DND-41 (cell line): ENCODE data around the gene TRIM2.
A peak's percentile ranks its signal among the peaks of the same experiment; 100 is the strongest.

Experiments
- ATAC-seq: fragments of 200-7000 bp; cut with Tn5 transposase; 3 replicates; pipeline ENCODE4 v1.9.1; 2021; ENCODE audit warnings: low read depth; ENCODE audit not compliant: insufficient read depth
- DNase-seq: peaks from one replicate; pipeline ENCODE4 v3.0.0-alpha.2; 2020
- H2AFZ ChIP-seq: 2 replicates; pipeline ENCODE4 v1.6.0; 2012; ENCODE audit warnings: low read depth, low read length
- H3K27ac ChIP-seq: 2 replicates; pipeline ENCODE4 v1.5.1; 2012; ENCODE audit warnings: low read length, inconsistent platforms
- H3K27me3 ChIP-seq: fragments of 200-600 bp; sonication (generic); 2 replicates; pipeline ENCODE4 v1.6.0; 2012; ENCODE audit warnings: low read length, mild to moderate bottlenecking, inconsistent platforms; ENCODE audit not compliant: insufficient read depth, poor library complexity
- H3K36me3 ChIP-seq: 2 replicates; pipeline ENCODE4 v1.5.1; 2012; ENCODE audit warnings: low read length, inconsistent platforms; ENCODE audit not compliant: insufficient read depth
- H3K4me1 ChIP-seq: 2 replicates; pipeline ENCODE4 v1.5.1; 2012; ENCODE audit warnings: mild to moderate bottlenecking, low read length; ENCODE audit not compliant: insufficient read depth
- H3K4me2 ChIP-seq: 2 replicates; pipeline ENCODE4 v1.6.0; 2012; ENCODE audit warnings: mild to moderate bottlenecking, moderate library complexity, low read length, inconsistent platforms; ENCODE audit not compliant: insufficient read depth
- H3K4me3 ChIP-seq, 2 experiments: fragments of 200-600 bp in 1 of 2; shearing (Covaris generic) in 1 of 2; 2 replicates each; pipeline ENCODE4 v1.5.1; 2012 to 2016; ENCODE audit warnings: inconsistent platforms in 2 of 2, low read length in 2 of 2, mild to moderate bottlenecking in 2 of 2, low read depth in 1 of 2, moderate library complexity in 1 of 2
- H3K79me2 ChIP-seq: 2 replicates; pipeline ENCODE4 v1.6.0; 2012; ENCODE audit warnings: low read length, inconsistent platforms; ENCODE audit not compliant: insufficient read depth
- H3K9ac ChIP-seq: 2 replicates; pipeline ENCODE4 v1.6.0; 2012; ENCODE audit warnings: low read depth, mild to moderate bottlenecking, inconsistent platforms, low read length, moderate library complexity
- H3K9me3 ChIP-seq: 2 replicates; pipeline ENCODE4 v1.5.1; 2012; ENCODE audit warnings: low read length, moderate library complexity, mild to moderate bottlenecking, inconsistent platforms; ENCODE audit not compliant: insufficient read depth, severe bottlenecking
- H4K20me1 ChIP-seq: 2 replicates; pipeline ENCODE4 v1.6.0; 2012; ENCODE audit warnings: low read length; ENCODE audit not compliant: insufficient read depth
- EZH2 ChIP-seq: IDR thresholded peaks from 3 replicates; pipeline ENCODE4 v1.6.1; 2012; ENCODE audit warnings: borderline replicate concordance, low read depth, mild to moderate bottlenecking, moderate library complexity, low read length, inconsistent platforms; ENCODE audit not compliant: severe bottlenecking
- TF ChIP-seq, protein P1 (sequence below): IDR thresholded peaks from 2 replicates; pipeline ENCODE4 v1.5.1; 2012; ENCODE audit warnings: borderline replicate concordance, low read length, moderate library complexity, mild to moderate bottlenecking; ENCODE audit not compliant: poor library complexity, severe bottlenecking; ENCODE audit errors: extremely low read depth

TRIM2 gene

DNA sequence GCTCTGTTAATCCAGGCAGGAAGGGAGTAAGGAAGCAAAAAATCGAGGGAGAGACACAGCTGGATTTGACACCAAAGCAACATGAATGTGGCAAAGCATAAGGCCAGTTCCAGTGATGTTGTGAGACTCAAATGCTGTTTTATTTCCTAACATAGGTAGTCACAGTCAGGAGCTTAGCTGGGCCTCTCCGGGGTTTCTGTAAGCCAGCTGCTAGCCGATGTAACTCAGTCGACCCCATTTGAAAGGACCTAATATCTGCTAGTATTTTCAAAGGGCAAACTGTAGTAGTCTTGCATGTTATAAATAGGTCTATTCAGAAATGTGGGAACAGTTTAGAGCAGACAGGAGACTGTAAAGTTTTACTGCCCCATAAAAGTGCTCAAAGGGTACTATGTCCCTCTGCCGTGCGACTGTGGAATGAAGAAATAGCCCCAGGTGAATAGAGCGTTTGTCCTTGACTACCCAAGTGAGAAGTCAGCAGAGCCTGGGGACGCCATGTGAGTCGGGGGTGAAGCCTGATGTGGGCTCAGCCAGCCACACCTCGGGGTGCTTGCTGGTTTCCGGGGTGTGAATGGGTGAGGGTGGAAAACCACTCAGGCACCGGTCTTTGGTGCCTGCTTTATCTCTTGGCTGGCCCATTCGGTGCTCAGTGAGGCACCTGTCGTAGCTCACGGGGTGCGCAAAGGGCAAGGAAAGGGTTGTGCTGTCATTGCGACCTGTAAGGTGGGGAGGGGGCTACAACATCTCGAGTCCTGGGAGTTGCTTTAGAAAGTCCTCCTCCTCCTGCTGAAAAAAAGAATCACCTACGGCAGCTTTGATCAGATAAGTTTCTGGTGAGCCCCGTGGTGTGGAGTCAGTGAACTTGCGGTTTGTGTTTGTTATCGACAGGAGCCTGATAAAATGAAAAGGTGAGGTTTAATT lies 745 bp downstream of the TRIM2 start:
- Histone ChIP-seq H2AFZ (no peak overlapping the region), H3K4me1 (no peaks in the 10 kb centered on the region), H3K4me3 (no peak overlapping the region), H3K36me3 (no peaks in the 10 kb centered on the region), H3K27ac (no peak overlapping the region), H3K9ac (no peak overlapping the region), H3K4me2 (no peak overlapping the region), H3K9me3 (no peaks in the 10 kb centered on the region), H3K27me3 (no peaks in the 10 kb centered on the region), H3K79me2 (no peaks in the 10 kb centered on the region), H4K20me1 (no peaks in the 10 kb centered on the region)
- DNase-seq (no peak), ATAC-seq (peak; percentile 42; the same call in 2 of the 3 replicates)
- TF ChIP-seq, protein P1, sequence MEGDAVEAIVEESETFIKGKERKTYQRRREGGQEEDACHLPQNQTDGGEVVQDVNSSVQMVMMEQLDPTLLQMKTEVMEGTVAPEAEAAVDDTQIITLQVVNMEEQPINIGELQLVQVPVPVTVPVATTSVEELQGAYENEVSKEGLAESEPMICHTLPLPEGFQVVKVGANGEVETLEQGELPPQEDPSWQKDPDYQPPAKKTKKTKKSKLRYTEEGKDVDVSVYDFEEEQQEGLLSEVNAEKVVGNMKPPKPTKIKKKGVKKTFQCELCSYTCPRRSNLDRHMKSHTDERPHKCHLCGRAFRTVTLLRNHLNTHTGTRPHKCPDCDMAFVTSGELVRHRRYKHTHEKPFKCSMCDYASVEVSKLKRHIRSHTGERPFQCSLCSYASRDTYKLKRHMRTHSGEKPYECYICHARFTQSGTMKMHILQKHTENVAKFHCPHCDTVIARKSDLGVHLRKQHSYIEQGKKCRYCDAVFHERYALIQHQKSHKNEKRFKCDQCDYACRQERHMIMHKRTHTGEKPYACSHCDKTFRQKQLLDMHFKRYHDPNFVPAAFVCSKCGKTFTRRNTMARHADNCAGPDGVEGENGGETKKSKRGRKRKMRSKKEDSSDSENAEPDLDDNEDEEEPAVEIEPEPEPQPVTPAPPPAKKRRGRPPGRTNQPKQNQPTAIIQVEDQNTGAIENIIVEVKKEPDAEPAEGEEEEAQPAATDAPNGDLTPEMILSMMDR = no peak
- no peak for TF ChIP-seq EZH2

DNA sequence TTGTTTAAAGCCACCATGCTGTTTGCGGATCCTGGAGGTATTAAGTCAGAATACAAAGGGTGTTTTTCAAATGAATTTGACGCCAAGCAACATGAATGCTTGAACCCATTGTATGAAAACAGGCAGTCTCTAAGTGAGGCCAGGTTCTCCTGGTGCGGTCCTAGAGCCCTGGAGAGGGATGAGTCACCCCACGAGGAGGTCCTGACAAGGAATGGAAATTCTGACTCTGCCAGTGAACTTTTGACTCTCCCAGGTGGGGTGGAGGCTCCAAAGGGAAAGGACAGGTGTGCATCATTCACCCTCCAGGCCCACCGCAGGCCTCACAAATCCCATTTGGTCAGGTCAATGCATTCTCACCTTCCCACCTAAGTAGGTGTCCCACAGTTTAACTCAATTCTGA lies 1.5 kb downstream of the TRIM2 start:
- Histone ChIP-seq H2AFZ (no peak overlapping the region), H3K36me3 (no peaks in the 10 kb centered on the region), H4K20me1 (no peaks in the 10 kb centered on the region), H3K27me3 (no peaks in the 10 kb centered on the region), H3K4me3 (no peak overlapping the region), H3K4me1 (no peaks in the 10 kb centered on the region), H3K27ac (no peak overlapping the region), H3K79me2 (no peaks in the 10 kb centered on the region), H3K4me2 (no peak overlapping the region), H3K9me3 (no peaks in the 10 kb centered on the region), H3K9ac (no peak overlapping the region)
- ATAC-seq (no peak), DNase-seq (no peak)
- TF ChIP-seq EZH2 = no peak

DNA sequence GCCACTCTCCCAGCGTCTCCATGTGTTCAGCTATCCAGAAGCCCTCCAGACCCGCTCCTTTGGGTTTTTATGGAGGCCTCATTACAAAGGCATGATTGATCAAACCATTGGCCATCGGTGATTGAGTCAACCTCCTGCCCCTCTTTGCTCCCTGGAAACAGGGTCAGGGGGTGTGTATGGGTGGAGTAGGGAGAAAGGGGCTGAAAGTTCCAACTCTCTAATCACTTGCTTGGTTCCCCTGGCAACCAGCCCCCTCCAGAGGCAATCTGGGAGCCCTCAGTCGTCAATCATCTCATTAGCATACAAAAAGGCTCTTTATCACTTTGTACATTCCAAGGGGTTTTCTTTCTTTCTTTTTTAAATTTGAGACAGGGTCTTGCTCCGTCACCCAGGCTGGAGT lies 2.3 kb downstream of the TRIM2 start:
- Histone ChIP-seq H3K79me2 (no peaks in the 10 kb centered on the region), H3K4me3 (no peak overlapping the region), H2AFZ (no peak overlapping the region), H3K27ac (no peak overlapping the region), H3K9ac (no peak overlapping the region), H3K4me1 (no peaks in the 10 kb centered on the region), H3K9me3 (no peaks in the 10 kb centered on the region), H4K20me1 (no peaks in the 10 kb centered on the region), H3K36me3 (no peaks in the 10 kb centered on the region), H3K4me2 (no peak overlapping the region), H3K27me3 (no peaks in the 10 kb centered on the region)
- DNase-seq (no peak), ATAC-seq (no peak)
- TF ChIP-seq EZH2 = no peak
- TF ChIP-seq, protein P1 = no peak

DNA sequence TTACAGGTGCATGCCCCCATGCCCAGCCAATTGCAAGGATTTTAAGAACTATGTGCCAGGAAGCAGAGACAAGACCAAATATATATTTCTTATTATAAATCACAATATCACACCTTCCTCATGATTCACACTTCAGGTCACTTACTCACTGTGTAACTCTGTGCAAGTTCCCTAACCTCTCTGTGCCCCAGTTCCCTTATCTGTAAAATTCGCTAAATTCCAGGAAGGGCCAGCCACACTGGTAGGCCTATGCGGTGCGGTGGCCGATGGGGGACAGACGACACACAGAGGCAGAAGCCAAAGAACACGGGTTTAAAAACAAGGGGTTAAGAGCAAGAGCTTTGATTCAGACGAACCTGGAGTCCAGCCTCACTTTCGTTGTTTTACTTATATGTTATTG lies 2.8 kb downstream of the TRIM2 start:
- Histone ChIP-seq H3K4me1 (no peaks in the 10 kb centered on the region; the same call in 1 of the 2 replicates), H3K9me3 (no peaks in the 10 kb centered on the region), H3K79me2 (no peaks in the 10 kb centered on the region), H3K36me3 (no peaks in the 10 kb centered on the region), H3K27ac (no peak overlapping the region), H3K4me3 (no peak overlapping the region), H3K27me3 (no peaks in the 10 kb centered on the region), H2AFZ (no peak overlapping the region), H3K9ac (no peak overlapping the region), H3K4me2 (no peak overlapping the region), H4K20me1 (no peaks in the 10 kb centered on the region)
- TF ChIP-seq, protein P1 = no peak
- TF ChIP-seq EZH2 = no peak
- ATAC-seq (no peak), DNase-seq (no peak)
